LNCAP (cell line): ENCODE data around the gene RFX2.

ENCODE experiments used
- TF ChIP-seq, protein P1 (sequence below): fragments of 450-650 bp; IDR thresholded peaks from 2 replicates; pipeline ENCODE4 v1.5.1; 2017; ENCODE audit warnings: mild to moderate bottlenecking

RFX2 gene

DNA sequence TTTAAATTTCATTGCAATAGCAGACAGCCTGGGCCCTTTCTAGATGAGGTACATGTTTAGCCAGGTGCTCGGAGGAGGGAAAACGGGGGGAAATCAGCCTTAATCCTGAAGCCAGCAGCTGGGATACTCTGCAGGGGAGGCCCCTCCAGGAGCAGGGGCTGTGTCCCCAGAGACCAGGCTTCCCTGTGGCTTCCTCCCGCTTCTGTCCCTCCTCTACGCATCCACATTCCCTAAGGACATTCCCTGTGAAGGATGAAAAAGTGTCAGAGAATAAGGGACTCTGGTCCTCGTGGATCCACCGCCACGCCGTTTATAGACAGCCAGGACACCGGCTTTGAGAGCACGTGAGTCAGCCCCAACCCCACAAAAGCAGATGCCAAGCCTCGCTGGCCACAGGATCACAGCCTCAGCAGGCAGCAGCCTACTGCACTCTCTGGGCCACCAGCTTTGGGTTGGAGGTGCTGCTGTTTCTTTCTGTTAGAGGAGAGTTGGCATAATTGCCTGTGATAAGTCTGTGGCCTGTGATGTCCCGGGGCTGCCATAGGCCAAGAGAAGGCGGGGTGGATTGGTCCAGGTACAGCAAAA, 95.7 kb downstream of the RFX2 start:
- TF ChIP-seq, protein P1, sequence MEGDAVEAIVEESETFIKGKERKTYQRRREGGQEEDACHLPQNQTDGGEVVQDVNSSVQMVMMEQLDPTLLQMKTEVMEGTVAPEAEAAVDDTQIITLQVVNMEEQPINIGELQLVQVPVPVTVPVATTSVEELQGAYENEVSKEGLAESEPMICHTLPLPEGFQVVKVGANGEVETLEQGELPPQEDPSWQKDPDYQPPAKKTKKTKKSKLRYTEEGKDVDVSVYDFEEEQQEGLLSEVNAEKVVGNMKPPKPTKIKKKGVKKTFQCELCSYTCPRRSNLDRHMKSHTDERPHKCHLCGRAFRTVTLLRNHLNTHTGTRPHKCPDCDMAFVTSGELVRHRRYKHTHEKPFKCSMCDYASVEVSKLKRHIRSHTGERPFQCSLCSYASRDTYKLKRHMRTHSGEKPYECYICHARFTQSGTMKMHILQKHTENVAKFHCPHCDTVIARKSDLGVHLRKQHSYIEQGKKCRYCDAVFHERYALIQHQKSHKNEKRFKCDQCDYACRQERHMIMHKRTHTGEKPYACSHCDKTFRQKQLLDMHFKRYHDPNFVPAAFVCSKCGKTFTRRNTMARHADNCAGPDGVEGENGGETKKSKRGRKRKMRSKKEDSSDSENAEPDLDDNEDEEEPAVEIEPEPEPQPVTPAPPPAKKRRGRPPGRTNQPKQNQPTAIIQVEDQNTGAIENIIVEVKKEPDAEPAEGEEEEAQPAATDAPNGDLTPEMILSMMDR: no peak

DNA sequence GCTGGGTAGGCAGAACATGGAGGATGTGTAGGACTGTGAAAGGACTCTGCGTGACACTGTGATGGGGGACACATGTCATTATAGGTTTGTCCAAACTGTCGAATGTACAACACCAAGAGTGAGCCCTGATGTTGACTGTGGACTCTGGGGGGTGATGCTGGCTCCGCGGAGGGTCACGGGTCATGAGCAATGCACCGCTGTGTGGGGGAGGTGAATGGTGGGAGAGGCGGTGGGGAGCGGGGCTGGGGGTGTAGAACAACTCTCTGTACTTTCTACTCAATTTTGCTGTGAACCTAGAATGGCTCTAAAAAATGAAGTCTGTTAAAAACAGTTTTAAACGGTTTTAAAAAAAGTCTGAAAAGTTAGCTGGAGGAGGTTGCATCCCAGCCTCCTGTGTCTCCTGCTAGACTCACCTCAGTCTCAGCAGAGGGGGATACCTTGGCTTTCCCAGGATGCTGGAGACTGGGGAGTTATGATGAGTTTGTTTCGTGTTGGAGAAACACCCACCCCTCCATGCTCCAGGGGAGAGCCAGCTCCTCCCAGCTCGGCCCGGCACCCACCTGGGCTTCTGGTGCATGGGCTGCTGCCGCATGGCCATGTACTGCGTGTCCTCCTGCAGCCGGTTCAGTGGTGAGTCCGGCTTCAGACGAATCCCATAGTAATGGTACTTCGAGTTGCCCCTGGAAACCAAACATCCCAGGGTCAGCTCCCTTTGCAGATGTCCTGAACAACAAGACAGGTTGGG, 97.7 kb downstream of the RFX2 start:
- TF ChIP-seq, protein P1: no peak

DNA sequence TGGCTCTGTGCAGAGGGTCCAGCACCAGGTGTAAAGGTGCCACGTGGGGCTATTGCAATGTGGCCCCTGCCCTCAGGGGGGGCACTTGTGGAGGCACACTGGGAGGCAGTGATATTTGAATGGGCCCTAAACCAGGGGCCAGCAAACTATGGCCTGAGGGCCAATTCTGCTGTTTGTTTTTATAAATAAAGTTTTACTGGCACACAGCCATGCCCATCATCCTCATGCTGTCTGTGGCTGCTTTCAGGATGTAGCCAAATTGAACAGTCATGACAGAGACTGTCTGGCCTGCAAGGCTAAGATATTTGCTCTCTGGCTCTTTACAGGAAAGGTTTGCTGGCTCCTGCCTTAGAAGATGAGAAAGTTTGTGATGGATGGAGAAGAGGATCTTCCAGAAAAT, 98.5 kb downstream of the RFX2 start:
- TF ChIP-seq, protein P1: no peak

DNA sequence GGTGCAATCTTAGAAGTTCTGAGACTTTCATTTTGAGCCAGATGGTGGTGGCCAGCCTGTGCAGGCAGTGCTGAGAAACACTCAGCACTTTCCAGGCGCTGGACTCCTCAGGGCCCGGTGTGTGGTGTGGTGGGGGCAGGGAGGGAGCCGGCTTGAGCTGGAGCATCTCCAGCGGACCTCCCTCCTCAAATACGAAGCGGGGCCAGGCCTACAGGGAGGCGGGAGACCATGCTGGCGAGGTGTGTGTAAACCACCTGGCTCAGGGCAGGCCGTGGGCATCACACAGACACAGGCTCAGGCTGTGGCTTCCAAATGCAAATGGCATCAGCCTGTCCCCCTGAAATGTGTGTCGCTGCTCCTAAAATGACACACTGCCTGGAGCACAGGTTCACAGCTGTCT, 99.1 kb downstream of the RFX2 start:
- TF ChIP-seq, protein P1: no peak

DNA sequence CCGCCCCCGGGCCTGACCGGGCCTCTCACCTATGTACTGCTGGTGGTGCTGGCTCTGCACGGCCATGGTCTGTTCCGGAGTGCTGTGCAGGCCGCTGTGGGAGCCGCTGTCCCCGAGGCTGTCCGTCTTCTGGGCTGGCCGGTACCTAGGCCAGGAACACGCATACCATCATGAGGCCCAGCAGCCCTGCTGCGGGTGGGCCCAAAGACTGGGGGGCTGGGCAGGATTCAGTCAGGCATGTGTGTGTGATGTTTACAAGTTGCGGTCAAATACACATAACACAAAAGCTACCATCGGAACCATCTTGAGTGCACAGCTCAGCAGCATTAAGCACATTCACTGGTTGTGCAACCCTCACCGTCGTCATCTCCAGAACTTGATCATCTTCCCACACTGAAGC, 100.2 kb downstream of the RFX2 start:
- TF ChIP-seq, protein P1: no peak

DNA sequence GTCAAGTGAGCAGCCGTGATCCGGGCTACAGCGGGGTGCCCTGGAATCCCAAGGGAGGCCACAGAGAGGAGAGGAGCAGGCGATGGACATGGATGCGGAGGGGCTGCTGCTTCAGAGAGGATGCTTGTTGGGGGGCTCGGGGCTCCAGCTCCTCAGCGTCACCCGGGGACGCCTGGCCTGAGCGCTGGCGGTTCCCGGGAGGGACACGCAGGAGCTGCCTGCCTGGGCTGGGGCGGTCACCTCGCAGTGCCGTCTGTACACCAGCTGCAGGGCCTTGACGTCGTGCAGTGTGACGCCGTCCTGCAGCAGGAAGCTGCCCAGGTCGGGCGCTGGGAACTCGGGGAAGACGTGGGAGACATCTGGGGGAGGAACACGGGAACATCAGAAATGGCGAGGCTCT, 102.4 kb downstream of the RFX2 start:
- TF ChIP-seq, protein P1: no peak

DNA sequence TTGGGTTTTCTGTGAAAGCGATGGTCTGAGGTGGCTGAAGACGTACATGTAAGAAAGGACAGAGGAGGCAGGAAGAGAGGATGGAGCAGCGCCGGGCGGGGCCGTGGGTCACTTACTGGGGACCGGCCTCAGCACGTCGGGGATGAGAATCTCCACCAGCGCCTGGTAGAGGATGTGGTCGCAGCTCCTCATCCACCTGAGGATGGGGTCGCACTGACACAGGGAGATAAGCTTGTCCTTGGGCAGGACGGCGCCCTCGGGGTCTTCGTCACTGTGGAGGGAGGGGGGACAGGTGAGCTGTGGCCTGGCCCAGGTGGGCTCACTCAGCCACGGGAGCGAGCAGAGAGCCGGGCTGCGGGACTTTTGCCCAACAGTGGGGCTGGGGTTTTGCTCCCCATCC, 103.4 kb downstream of the RFX2 start:
- TF ChIP-seq, protein P1: no peak
